Hepatocyte (in vitro differentiated cells): ENCODE data around the gene SLCO3A1. TPM values are rescaled to one million over a fixed set of nuclear protein-coding genes. Genes with fewer than 3 reads are reported as not detected.

Experiments
- DNase-seq: peaks from one replicate; pipeline ENCODE4 v3.0.0-alpha.2; 2016; ENCODE audit warnings: low spot score
- H2AFZ ChIP-seq: fragments of 200-600 bp; sonication (generic); 2 replicates; pipeline ENCODE4 v1.6.0; 2016; ENCODE audit warnings: antibody characterized with exemption, mild to moderate bottlenecking
- H3K27ac ChIP-seq: fragments of 200-600 bp; sonication (generic); 2 replicates; pipeline ENCODE4 v1.5.1; 2016; ENCODE audit warnings: mild to moderate bottlenecking
- H3K27me3 ChIP-seq: fragments of 200-600 bp; sonication (generic); 2 replicates; pipeline ENCODE4 v1.6.1; 2016
- H3K36me3 ChIP-seq: fragments of 200-600 bp; sonication (generic); replicated peaks from 2 replicates; pipeline ENCODE4 v1.5.1; 2016; ENCODE audit warnings: low read depth; ENCODE audit not compliant: insufficient read depth
- H3K4me1 ChIP-seq: fragments of 200-600 bp; sonication (generic); 2 replicates; pipeline ENCODE4 v1.5.1; 2016; ENCODE audit warnings: mild to moderate bottlenecking, moderate library complexity; ENCODE audit not compliant: insufficient read depth
- H3K4me2 ChIP-seq: fragments of 200-600 bp; sonication (generic); 2 replicates; pipeline ENCODE4 v1.6.0; 2016
- H3K4me3 ChIP-seq: fragments of 200-600 bp; sonication (generic); 2 replicates; pipeline ENCODE4 v1.5.1; 2016; ENCODE audit warnings: mild to moderate bottlenecking
- H3K79me2 ChIP-seq: fragments of 200-600 bp; sonication (generic); 2 replicates; pipeline ENCODE4 v1.6.0; 2017; ENCODE audit warnings: mild to moderate bottlenecking
- H3K9me2 ChIP-seq: fragments of 200-600 bp; sonication (generic); replicated peaks from 2 replicates; pipeline ENCODE4 v1.6.0; 2017; ENCODE audit warnings: mild to moderate bottlenecking; ENCODE audit not compliant: insufficient read depth
- H3K9me3 ChIP-seq: fragments of 200-600 bp; sonication (generic); 2 replicates; pipeline ENCODE4 v1.5.1; 2016; ENCODE audit warnings: low read depth, mild to moderate bottlenecking
- H4K20me1 ChIP-seq: fragments of 200-600 bp; sonication (generic); 2 replicates; pipeline ENCODE4 v1.6.0; 2016; ENCODE audit warnings: mild to moderate bottlenecking; ENCODE audit not compliant: insufficient read depth, poor library complexity, severe bottlenecking
- EZH2 ChIP-seq: fragments of 200-600 bp; sonication (generic); IDR thresholded peaks from 2 replicates; pipeline ENCODE4 v1.6.1; 2016; ENCODE audit warnings: antibody characterized with exemption, mild to moderate bottlenecking, borderline replicate concordance
- EZH2phosphoT487 ChIP-seq: fragments of 200-600 bp; sonication (generic); IDR thresholded peaks from one replicate; pipeline ENCODE4 v1.6.1; 2018; ENCODE audit warnings: antibody characterized with exemption, mild to moderate bottlenecking, low read depth, moderate library complexity; ENCODE audit not compliant: unreplicated experiment, severe bottlenecking
- WGBS: methylation state at CpG from one replicate; pipeline ENCODE4 v1.1.6; 2016; ENCODE audit warnings: low lambda C conversion rate; ENCODE audit errors: missing lambda C conversion rate; 5-methylcytosine and 5-hydroxymethylcytosine counted together
- polyA plus RNA-seq: library from polyadenylated mRNA; unstranded; fragments of >200 nt; fragmentation: Nextera tagmentation; extraction: Ambion mirVana; gene quantifications from 2 replicates; pipeline ENCODE4 v1.2.1, GENCODE V29; 2016
- total RNA-seq: library from RNA; depleted of rRNA; stranded (reverse); fragments of >200 nt; gene quantifications from 2 replicates; pipeline ENCODE4 v1.2.3, GENCODE V29; 2014
- TF ChIP-seq, protein P1 (sequence below): fragments of 200-600 bp; sonication (generic); IDR thresholded peaks from 2 replicates; pipeline ENCODE4 v1.5.1; 2016; ENCODE audit warnings: antibody characterized with exemption, mild to moderate bottlenecking; ENCODE audit not compliant: poor library complexity

Gene SLCO3A1
- total and polyA plus RNA-seq, 2 experiments from 2014 or later, result 1.3 to 5.4 TPM

DNA sequence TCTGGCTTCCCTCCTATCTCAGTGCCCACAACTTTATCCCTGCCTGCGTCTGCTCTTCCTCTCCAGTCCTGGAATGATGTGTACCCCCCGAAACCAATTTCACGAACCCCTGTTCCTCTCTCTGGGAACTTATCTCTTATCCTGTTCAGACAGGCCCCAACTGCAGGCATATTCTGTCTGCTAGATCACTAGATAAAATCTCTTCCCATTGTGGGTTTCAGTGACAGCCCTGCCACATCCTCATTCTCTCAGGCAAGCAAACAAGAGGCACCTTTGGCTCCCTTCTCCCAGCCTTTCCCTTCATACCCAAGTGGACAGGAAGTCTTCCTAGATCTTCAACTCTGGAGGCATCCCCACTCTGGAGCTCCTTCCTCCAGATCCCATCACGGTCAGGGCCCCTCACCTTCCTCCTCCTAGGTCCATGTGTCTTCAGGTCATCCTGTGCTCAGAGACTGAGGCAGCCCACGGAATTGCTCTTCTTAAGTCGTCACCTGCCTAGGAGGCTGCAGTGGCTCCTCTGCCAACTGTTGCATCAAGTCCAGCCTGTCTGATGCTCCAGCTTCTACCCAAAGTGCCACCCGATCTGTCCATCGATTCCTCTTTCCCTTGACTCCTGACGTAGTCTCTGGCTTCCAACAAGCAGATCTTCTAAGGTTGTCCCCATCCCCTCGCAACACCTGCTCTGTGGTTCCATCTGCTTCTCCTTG lies 190.8 kb downstream of the SLCO3A1 start:
- Histone ChIP-seq H2AFZ (no peak overlapping the region), H3K4me1 (no peaks in the 10 kb centered on the region), H3K27ac (no peak overlapping the region), H3K9me2 (no peaks in the 10 kb centered on the region), H3K4me3 (no peak overlapping the region), H3K36me3 (no peaks in the 10 kb centered on the region), H3K27me3 (no peaks in the 10 kb centered on the region), H3K4me2 (no peak overlapping the region), H3K79me2 (no peaks in the 10 kb centered on the region), H3K9me3 (no peaks in the 10 kb centered on the region), H4K20me1 (no peaks in the 10 kb centered on the region)
- DNase-seq, result no peak
- no peak for TF ChIP-seq EZH2
- TF ChIP-seq, protein P1, sequence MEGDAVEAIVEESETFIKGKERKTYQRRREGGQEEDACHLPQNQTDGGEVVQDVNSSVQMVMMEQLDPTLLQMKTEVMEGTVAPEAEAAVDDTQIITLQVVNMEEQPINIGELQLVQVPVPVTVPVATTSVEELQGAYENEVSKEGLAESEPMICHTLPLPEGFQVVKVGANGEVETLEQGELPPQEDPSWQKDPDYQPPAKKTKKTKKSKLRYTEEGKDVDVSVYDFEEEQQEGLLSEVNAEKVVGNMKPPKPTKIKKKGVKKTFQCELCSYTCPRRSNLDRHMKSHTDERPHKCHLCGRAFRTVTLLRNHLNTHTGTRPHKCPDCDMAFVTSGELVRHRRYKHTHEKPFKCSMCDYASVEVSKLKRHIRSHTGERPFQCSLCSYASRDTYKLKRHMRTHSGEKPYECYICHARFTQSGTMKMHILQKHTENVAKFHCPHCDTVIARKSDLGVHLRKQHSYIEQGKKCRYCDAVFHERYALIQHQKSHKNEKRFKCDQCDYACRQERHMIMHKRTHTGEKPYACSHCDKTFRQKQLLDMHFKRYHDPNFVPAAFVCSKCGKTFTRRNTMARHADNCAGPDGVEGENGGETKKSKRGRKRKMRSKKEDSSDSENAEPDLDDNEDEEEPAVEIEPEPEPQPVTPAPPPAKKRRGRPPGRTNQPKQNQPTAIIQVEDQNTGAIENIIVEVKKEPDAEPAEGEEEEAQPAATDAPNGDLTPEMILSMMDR, result no peak
- TF ChIP-seq EZH2phosphoT487, result no peak
- WGBS, result 90% methylated on average over 10 of the region's 10 CpGs

DNA sequence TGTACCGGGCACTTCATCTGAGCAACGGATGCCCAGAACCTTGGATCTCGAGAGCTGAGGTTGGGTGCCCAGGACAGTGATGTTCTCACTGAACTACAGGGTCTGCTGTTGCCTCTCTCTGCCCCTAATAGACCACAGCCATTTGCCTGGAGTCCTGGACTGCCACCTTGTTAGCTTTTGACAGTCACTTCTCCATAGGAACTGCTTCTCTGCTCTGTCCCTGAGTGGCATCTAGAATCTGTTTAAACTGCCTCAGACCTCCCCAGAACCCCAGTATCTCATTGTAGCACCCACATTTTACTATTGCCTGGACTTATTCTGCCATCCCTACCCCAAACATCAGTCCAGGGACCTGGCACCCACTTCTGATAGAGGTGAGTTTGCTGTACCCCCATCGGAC lies 194.4 kb downstream of the SLCO3A1 start:
- 100% methylated on average over 4 of the region's 4 CpGs for WGBS
- H4K20me1 ChIP-seq, result no peaks in the 10 kb centered on the region
- H3K9me2 ChIP-seq, result no peaks in the 10 kb centered on the region
- H3K4me3 ChIP-seq, result no peak overlapping the region
- TF ChIP-seq, protein P1, result no peak
- no peak for TF ChIP-seq EZH2
- no peak overlapping the region for H3K4me2 ChIP-seq
- H3K27me3 ChIP-seq, result no peaks in the 10 kb centered on the region
- H3K27ac ChIP-seq, result no peak overlapping the region
- no peaks in the 10 kb centered on the region for H3K4me1 ChIP-seq
- no peak for DNase-seq
- H3K36me3 ChIP-seq, result no peaks in the 10 kb centered on the region
- H3K9me3 ChIP-seq, result no peaks in the 10 kb centered on the region
- no peaks in the 10 kb centered on the region for H3K79me2 ChIP-seq
- no peak overlapping the region for H2AFZ ChIP-seq

DNA sequence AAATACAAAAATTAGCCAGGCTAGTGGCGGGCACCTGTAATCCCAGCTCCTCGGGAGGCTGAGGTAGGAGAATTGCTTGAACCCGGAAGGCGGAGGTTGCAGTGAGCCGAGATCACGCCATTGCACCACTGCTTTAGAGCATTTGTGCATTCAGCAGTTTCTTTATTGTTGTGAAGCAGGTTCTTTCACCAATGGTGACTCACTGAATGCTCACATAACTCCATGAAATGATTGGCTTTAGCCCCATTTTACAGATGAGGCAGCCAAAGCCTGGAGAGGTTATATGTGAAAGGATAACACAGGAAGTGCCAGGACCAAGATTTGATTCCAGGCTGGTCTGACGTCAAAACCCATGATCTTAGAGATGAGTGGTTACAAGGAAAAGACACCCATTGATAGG lies 195.2 kb downstream of the SLCO3A1 start:
- H3K27ac ChIP-seq, result no peak overlapping the region

More for the DNA sequence above, 195.2 kb downstream of the SLCO3A1 start:
- Histone ChIP-seq H2AFZ (no peak overlapping the region), H3K9me2 (no peaks in the 10 kb centered on the region), H3K4me3 (no peak overlapping the region), H3K79me2 (no peaks in the 10 kb centered on the region), H4K20me1 (no peaks in the 10 kb centered on the region), H3K4me2 (no peak overlapping the region), H3K9me3 (no peaks in the 10 kb centered on the region), H3K27me3 (no peaks in the 10 kb centered on the region), H3K4me1 (no peaks in the 10 kb centered on the region), H3K36me3 (no peaks in the 10 kb centered on the region)
- no peak for TF ChIP-seq EZH2
- TF ChIP-seq EZH2phosphoT487, result no peak
- TF ChIP-seq, protein P1, result no peak
- WGBS, result 92% methylated on average over 7 of the region's 7 CpGs
- DNase-seq, result no peak
